K562 (cell line): ENCODE measurements around the gene PFDN4. TPM values are rescaled to one million over a fixed set of nuclear protein-coding genes. Genes with fewer than 3 reads are reported as not detected.

Experiments
- ATAC-seq: fragments of 200-7000 bp; cut with Tn5 transposase; 3 replicates; pipeline ENCODE4 v1.9.1; 2020; ENCODE audit warnings: moderate library complexity
- BruUV-seq: library from RNA; stranded (reverse); fragments of 400-500 nt; replicated peaks from 2 replicates; lab custom pipeline; 2021; lab: Mats Ljungman, UMichigan
- CTCF ChIA-PET: fragments of 300-600 bp; formaldehyde crosslinking; extraction: SDS; loops from one replicate; lab custom pipeline; 2021; ENCODE audit warnings: low intra/inter-chr PET ratio; lab: Yijun Ruan, JAX
- POLR2A ChIA-PET: fragments of 300-600, 350-650 bp; sonication (Branson Sonifier 250); formaldehyde crosslinking; extraction: SDS; loops from one replicate; lab custom pipeline; 2021; ENCODE audit warnings: antibody characterized with exemption, inconsistent platforms; lab: Yijun Ruan, JAX
- DNase-seq, 4 experiments: peaks; one replicate each; pipeline versions ENCODE4 v3.0.0 to v3.0.0-alpha.2; 2011 to 2018; ENCODE audit warnings: low spot score in 3 of 4, mixed read lengths in 3 of 4; ENCODE audit errors: extremely low read depth in 1 of 4
- FAIRE-seq: peaks from 2 replicates; lab custom pipeline; 2011; peaks lifted over from hg19 to GRCh38; lab: Jason Lieb, UNC
- H2AFZ ChIP-seq: 2 replicates; pipeline ENCODE4 v1.6.0; 2011; ENCODE audit warnings: low read depth, low read length, control low read depth, inconsistent platforms
- H3K27ac ChIP-seq: fragments of 200-600 bp; 3 replicates; pipeline ENCODE4 v1.8.0; 2011; ENCODE audit warnings: low read depth, mild to moderate bottlenecking, control low read depth, inconsistent platforms, low read length, moderate library complexity, mixed read lengths; ENCODE audit errors: extremely low read depth
- H3K27me3 ChIP-seq, 2 experiments: fragments of 300-600 bp in 1 of 2; 2 replicates in 1 of 2; 3 replicates in 1 of 2; pipeline versions ENCODE4 v1.6.0 to v1.8.0; 2011; ENCODE audit warnings: inconsistent platforms in 2 of 2, low read length in 2 of 2, mild to moderate bottlenecking in 1 of 2, mixed read lengths in 1 of 2, moderate library complexity in 1 of 2; ENCODE audit not compliant: control insufficient read depth in 2 of 2, insufficient read depth in 2 of 2
- H3K36me3 ChIP-seq: fragments of 300-600 bp; 3 replicates; pipeline ENCODE4 v1.8.0; 2011; ENCODE audit warnings: mild to moderate bottlenecking, low read length, inconsistent platforms; ENCODE audit not compliant: control insufficient read depth, insufficient read depth
- H3K4me1 ChIP-seq, 2 experiments: fragments of 200-600 bp in 1 of 2; replicated peaks in 1 of 2; 2 replicates in 1 of 2; 3 replicates in 1 of 2; pipeline versions ENCODE4 v1.5.1 to v1.8.0; 2011; ENCODE audit warnings: inconsistent platforms in 2 of 2, low read length in 2 of 2, mild to moderate bottlenecking in 1 of 2, mixed read lengths in 1 of 2, moderate library complexity in 1 of 2; ENCODE audit not compliant: control insufficient read depth in 2 of 2, insufficient read depth in 2 of 2
- H3K4me2 ChIP-seq: 2 replicates; pipeline ENCODE4 v1.6.1; 2011; ENCODE audit warnings: low read length, control low read depth, inconsistent platforms, mixed read lengths; ENCODE audit not compliant: insufficient read depth
- H3K4me3 ChIP-seq: fragments of 200-600 bp; sonication (generic), shearing (Covaris generic); 2 replicates; pipeline ENCODE4 v1.5.1; 2016; ENCODE audit warnings: control low read depth, inconsistent platforms
- H3K79me2 ChIP-seq: fragments of 200-600 bp; 3 replicates; pipeline ENCODE4 v1.8.0; 2011; ENCODE audit warnings: low read length, inconsistent platforms; ENCODE audit not compliant: control insufficient read depth, insufficient read depth
- H3K9ac ChIP-seq, 2 experiments: 2 replicates each; pipeline versions ENCODE4 v1.6.0 to v1.6.1; 2011; ENCODE audit warnings: low read depth in 2 of 2, low read length in 2 of 2, control low read depth in 1 of 2, inconsistent platforms in 1 of 2, mild to moderate bottlenecking in 1 of 2, mixed read lengths in 1 of 2; ENCODE audit not compliant: insufficient read depth in 1 of 2
- H3K9me1 ChIP-seq: one replicate; pipeline ENCODE4 v1.6.0; 2011; ENCODE audit warnings: inconsistent platforms, mild to moderate bottlenecking, low read length, moderate library complexity; ENCODE audit not compliant: control insufficient read depth, insufficient read depth
- H3K9me3 ChIP-seq: replicated peaks from 2 replicates; pipeline ENCODE4 v1.5.1; 2011; ENCODE audit warnings: low read depth, low read length, inconsistent platforms; ENCODE audit not compliant: control insufficient read depth, insufficient read depth
- H4K20me1 ChIP-seq: replicated peaks from 2 replicates; pipeline ENCODE4 v1.6.1; 2011; ENCODE audit warnings: low read length, inconsistent platforms, mixed read lengths; ENCODE audit not compliant: control insufficient read depth, insufficient read depth
- CHCHD3 ChIP-seq: fragments of 250-450 bp; sonication (Bioruptor Pico); IDR thresholded peaks from 2 replicates; pipeline ENCODE4 v2.1.2; 2022; ENCODE audit warnings: mild to moderate bottlenecking
- MAFG ChIP-seq: fragments of 450-650 bp; conservative IDR thresholded peaks from 2 replicates; pipeline ENCODE4 v1.6.1; 2016; ENCODE audit warnings: missing genetic modification characterization, missing compliant biosample characterization
- NR2C1 ChIP-seq, 2 experiments: fragments of 450-650 bp; IDR thresholded peaks; 2 replicates each; pipeline ENCODE4 v1.6.1; 2017; ENCODE audit warnings: mild to moderate bottlenecking in 2 of 2, antibody characterized with exemption in 1 of 2, inconsistent platforms in 1 of 2, missing compliant biosample characterization in 1 of 2, missing genetic modification characterization in 1 of 2
- NR4A1 ChIP-seq, 2 experiments: fragments of 250-450 bp in 1 of 2; fragments of 450-650 bp in 1 of 2; sonication (Bioruptor Pico) in 1 of 2; IDR thresholded peaks; 2 replicates each; pipeline versions ENCODE4 v1.4.0 to v1.6.1; 2016 to 2020; ENCODE audit warnings: mild to moderate bottlenecking in 2 of 2, missing compliant biosample characterization in 1 of 2, missing genetic modification characterization in 1 of 2, moderate library complexity in 1 of 2
- SIRT6 ChIP-seq: IDR thresholded peaks from one replicate; pipeline ENCODE4 v1.6.1; 2012; ENCODE audit warnings: low read depth, mild to moderate bottlenecking, control low read depth, inconsistent platforms, low read length, moderate library complexity
- SMC3 ChIP-seq: conservative IDR thresholded peaks from 2 replicates; pipeline ENCODE4 v1.6.1; 2011; ENCODE audit warnings: low read depth, low read length, improper control_type of control experiment; ENCODE audit not compliant: insufficient read depth
- SRSF9 ChIP-seq: fragments of 200-400 bp; formaldehyde crosslinking; IDR thresholded peaks from 2 replicates; pipeline ENCODE4 v1.6.1; 2017; ENCODE audit warnings: low read depth, low read length, borderline replicate concordance
- ZBTB26 ChIP-seq: fragments of 450-650 bp; formaldehyde crosslinking; IDR thresholded peaks from 2 replicates; pipeline ENCODE4 v1.4.0; 2022; ENCODE audit warnings: missing genetic modification characterization
- ZNF134 ChIP-seq: fragments of 250-450 bp; sonication (Bioruptor Pico); conservative IDR thresholded peaks from 2 replicates; pipeline ENCODE4 v1.4.0; 2020
- ZNF23 ChIP-seq: fragments of 250-450 bp; sonication (Bioruptor Pico); IDR thresholded peaks from 2 replicates; pipeline ENCODE4 v1.4.0; 2020; ENCODE audit warnings: mild to moderate bottlenecking
- ZNF232 ChIP-seq: sonication (generic); formaldehyde crosslinking; IDR thresholded peaks from 2 replicates; pipeline ENCODE4 v1.8.0; 2022; ENCODE audit warnings: mild to moderate bottlenecking, missing genetic modification reagents
- ZNF583 ChIP-seq: fragments of 250-450 bp; sonication (Bioruptor Pico); IDR thresholded peaks from 2 replicates; pipeline ENCODE4 v1.4.0; 2020
- ZNF609 ChIP-seq: sonication (generic); formaldehyde crosslinking; IDR thresholded peaks from 2 replicates; pipeline ENCODE4 v1.8.1; 2023; ENCODE audit warnings: missing genetic modification reagents, mild to moderate bottlenecking, borderline replicate concordance
- ZNF778 ChIP-seq: fragments of 450-650 bp; formaldehyde crosslinking; IDR thresholded peaks from 2 replicates; pipeline ENCODE4 v1.4.0; 2020; ENCODE audit warnings: mild to moderate bottlenecking, moderate library complexity
- WGBS: fragments of 100-300 bp; shearing (Covaris generic); methylation state at CpG from one replicate; pipeline ENCODE4 v1.1.6; 2016; ENCODE audit warnings: low coverage, mixed read lengths; ENCODE audit not compliant: insufficient coverage; ENCODE audit errors: missing lambda C conversion rate; 5-methylcytosine and 5-hydroxymethylcytosine counted together
- in situ Hi-C: fragments of 300-500 bp; cut with MboI; formaldehyde crosslinking; loops from 4 replicates; pipeline ENCODE4 v1.15.0; 2018; ENCODE audit warnings: inconsistent platforms, mixed read lengths
- intact Hi-C: fragments of 100-400 bp; cut with micrococcal nuclease; formaldehyde crosslinking; loops from 2 replicates; pipeline ENCODE4 v1.14.2; 2022
- polyA plus RNA-seq, 8 experiments: library from polyadenylated mRNA; depleted of rRNA in 4 of 8; stranded (reverse) in 5 of 8; unstranded in 3 of 8; fragments of >200 nt; fragmentation: Nextera tagmentation in 2 of 8; fragmentation: Illumina TruSeq in 1 of 8; extraction: Ambion mirVana in 2 of 8; extraction: Trizol in 1 of 8; gene quantifications; 2 replicates each; pipeline versions ENCODE4 v1.2.1 to v1.2.3, GENCODE V29; 2011 to 2014; ENCODE audit warnings: inconsistent platforms in 1 of 8, missing spikeins in 1 of 8
- total RNA-seq, 7 experiments: library from RNA; depleted of rRNA in 6 of 7; stranded (reverse); fragments of >200 nt in 6 of 7; fragmentation: Illumina TruSeq in 2 of 7; extraction: Trizol in 2 of 7; gene quantifications; 2 replicates each; pipeline versions ENCODE4 v1.2.1 to v1.2.3, GENCODE V29; 2011 to 2021; ENCODE audit warnings: low replicate concordance in 1 of 7
- TF ChIP-seq, protein P1 (sequence below): fragments of 200-800 bp; sonication (Bioruptor generic); IDR thresholded peaks from 2 replicates; pipeline ENCODE4 v1.6.1; 2017; ENCODE audit warnings: missing genetic modification characterization, missing compliant biosample characterization

The PFDN4 gene
- total and polyA plus RNA-seq, 9 of the 15 experiments (the other 6 are each of a cell fraction or from before 2014, with no cell fraction given) = 60.1 to 214 (median 122) TPM

GRCh38 chr20:54256202-54256601, 48.3 kb downstream of the PFDN4 start:
- CTCF ChIA-PET = no interaction called here
- Histone ChIP-seq H3K4me2 (no peak overlapping the region), H3K27ac (no peak overlapping the region), H3K27me3 (0 out of 5 replicates have a peak, but pooled peaks cover 0 to 2% of the 10 kb centered on the region in 2 experiments), H3K36me3 (no peaks in the 10 kb centered on the region), H3K9me1 (no peaks in the 10 kb centered on the region), H3K4me1 (no peaks in the 10 kb centered on the region), H3K79me2 (no peaks in the 10 kb centered on the region), H3K4me3 (no peak overlapping the region), H3K9ac (no peak overlapping the region), H4K20me1 (no peaks in the 10 kb centered on the region), H2AFZ (no peak overlapping the region), H3K9me3 (no peaks in the 10 kb centered on the region)
- FAIRE-seq (no peak), ATAC-seq (no peak), DNase-seq (no peak)
- 3% methylated on average over 3 of the region's 3 CpGs for WGBS
- POLR2A ChIA-PET = no interaction called here
- in situ Hi-C loops = no loop called here
- intact Hi-C loops = no loop called here
- TF ChIP-seq ZNF23 (CRISPR knock-in tag) (no peak), ZNF778 (no peak), SMC3 (no peak), NR4A1 (CRISPR knock-in tag; IDR thresholded peaks at IDR 0.05) (no peak), NR4A1 (tag; IDR thresholded peaks at IDR 0.05) (no peak), ZNF609 (CRISPR knock-in tag) (no peak), ZNF232 (CRISPR knock-in tag) (no peak), NR2C1 (IDR thresholded peaks at IDR 0.05) (no peak), NR2C1 (tag; IDR thresholded peaks at IDR 0.05) (no peak), CHCHD3 (CRISPR knock-in tag) (no peak), SIRT6 (no peak), SRSF9 (no peak), ZNF583 (CRISPR knock-in tag) (no peak), MAFG (tag) (no peak), ZBTB26 (CRISPR knock-in tag) (no peak), ZNF134 (CRISPR knock-in tag) (no peak)
- TF ChIP-seq, protein P1, sequence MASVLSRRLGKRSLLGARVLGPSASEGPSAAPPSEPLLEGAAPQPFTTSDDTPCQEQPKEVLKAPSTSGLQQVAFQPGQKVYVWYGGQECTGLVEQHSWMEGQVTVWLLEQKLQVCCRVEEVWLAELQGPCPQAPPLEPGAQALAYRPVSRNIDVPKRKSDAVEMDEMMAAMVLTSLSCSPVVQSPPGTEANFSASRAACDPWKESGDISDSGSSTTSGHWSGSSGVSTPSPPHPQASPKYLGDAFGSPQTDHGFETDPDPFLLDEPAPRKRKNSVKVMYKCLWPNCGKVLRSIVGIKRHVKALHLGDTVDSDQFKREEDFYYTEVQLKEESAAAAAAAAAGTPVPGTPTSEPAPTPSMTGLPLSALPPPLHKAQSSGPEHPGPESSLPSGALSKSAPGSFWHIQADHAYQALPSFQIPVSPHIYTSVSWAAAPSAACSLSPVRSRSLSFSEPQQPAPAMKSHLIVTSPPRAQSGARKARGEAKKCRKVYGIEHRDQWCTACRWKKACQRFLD = no peak
- no TSS peak for BruUV-seq
